ENCODE measurements around the gene STOM. TPM values are rescaled to one million over a fixed set of nuclear protein-coding genes. Genes with fewer than 3 reads are reported as not detected.

Gene STOM
- total and polyA plus RNA-seq, 10 of the 15 experiments (the other 5 are each of a cell fraction or from before 2014, with no cell fraction given): 6.7 to 47.4 (median 39.8) TPM

- H2AFZ ChIP-seq (ENCODE audit: control insufficient read depth, low read depth, low read length): no peak overlapping the region
- BruUV-seq (replicated peaks): no TSS peak
- H3K27me3 ChIP-seq (replicated peaks in 1 of 2; ENCODE audit: control insufficient read depth in 2 of 2, insufficient read depth in 2 of 2, low read length in 1 of 2): no peaks in the 10 kb centered on the region
- ChIA-PET RAD21 (ENCODE audit: unreplicated experiment) (no interaction called here), CTCF (no interaction called here), POLR2A (no interaction called here), SMC1A (ENCODE audit: uncharacterized antibody, unreplicated experiment) (no interaction called here)
- peaks cover 9% of the 10 kb centered on the region for H3K4me1 ChIP-seq (ENCODE audit: control insufficient read depth, insufficient read depth, low read length)
- H3K4me2 ChIP-seq (ENCODE audit: control insufficient read depth, insufficient read depth): no peak overlapping the region
- WGBS (ENCODE audit: insufficient coverage, insufficient replicate concordance, low lambda C conversion rate, missing lambda C conversion rate): 82% methylated on average over 7 of the region's 7 CpGs
- no peak overlapping the region for H3K4me3 ChIP-seq
- no peaks in the 10 kb centered on the region for H3K79me2 ChIP-seq (ENCODE audit: control insufficient read depth, insufficient read depth, low read length)
- no peak overlapping the region for H3K27ac ChIP-seq (ENCODE audit: control insufficient read depth, insufficient read depth)
- ATAC-seq (no peak), FAIRE-seq (no peak), DNase-seq (ENCODE audit: low read depth, low spot score) (no peak)
- no peaks in the 10 kb centered on the region for H3K9me3 ChIP-seq (replicated peaks; ENCODE audit: control insufficient read depth, insufficient read depth, low read length)
- in situ Hi-C loops (cut with MboI) (no loop called here), intact Hi-C loops (cut with micrococcal nuclease; ENCODE audit: unreplicated experiment) (no loop called here)
- H3K9ac ChIP-seq (ENCODE audit: control insufficient read depth, insufficient read depth, low read length): no peak overlapping the region
- peaks cover 2 to 3% of the 10 kb centered on the region in 2 experiments; a peak in 3 of 4 replicates for H3K36me3 ChIP-seq (ENCODE audit: control insufficient read depth in 2 of 2, insufficient read depth in 2 of 2, low read length in 1 of 2)
- no peaks in the 10 kb centered on the region for H4K20me1 ChIP-seq (ENCODE audit: control insufficient read depth, insufficient read depth)
- TF ChIP-seq ATF3 (IDR thresholded peaks at IDR 0.05; ENCODE audit: borderline replicate concordance, extremely low read depth, low read depth, low read length): no peak
- no peak for TF ChIP-seq PML (IDR thresholded peaks at IDR 0.05; ENCODE audit: low read length)
- TF ChIP-seq BRCA1 (IDR thresholded peaks at IDR 0.05; ENCODE audit: low read depth, low read length): no peak
- TF ChIP-seq SUZ12 (IDR thresholded peaks at IDR 0.05; ENCODE audit: unreplicated experiment): no peak
- TF ChIP-seq YBX1 (IDR thresholded peaks at IDR 0.05): no peak
- no peak for TF ChIP-seq ZZZ3 (IDR thresholded peaks at IDR 0.05; ENCODE audit: control insufficient read depth, insufficient read length, low read depth)
- TF ChIP-seq CTCF (IDR thresholded peaks at IDR 0.05 in 2 of 3, conservative IDR thresholded peaks at IDR 0.05 in 1 of 3; ENCODE audit: control insufficient read depth in 2 of 3, extremely low read depth in 1 of 3, insufficient read depth in 1 of 3, low read depth in 3 of 3, low read length in 3 of 3): no peak
These were observed 44.7 kb downstream of the STOM start for GRCh38 chr9:121325387-121325786.

Measured in GM12878 (cell line).